Measurements from ENCODE around the gene CUX1. TPM values are rescaled to one million over a fixed set of nuclear protein-coding genes. Genes with fewer than 3 reads are reported as not detected.

Gene CUX1
- total RNA-seq, 4 donors from 2014 or later: 40.8 to 62.1 (median 43.8) TPM

GRCh38 chr7:101964680-101965452 lies 147.4 kb downstream of the CUX1 start:
- TF ChIP-seq POLR2A (IDR thresholded peaks at IDR 0.05) (no peak), CTCF (IDR thresholded peaks at IDR 0.05) (no peak)
- H3K4me3 ChIP-seq (ENCODE audit: low read depth, poor library complexity, severe bottlenecking): no peak overlapping the region
- DNase-seq (ENCODE audit: low spot score in 2 of 2): no peak
- WGBS, 2 donors: 91 to 92% methylated on average over 18 of the region's 18 CpGs
- intact Hi-C loops (cut with DNase I; ENCODE audit: low total_unique reads): no loop called here

- no peak overlapping the region for H3K4me3 ChIP-seq (ENCODE audit: low read depth, poor library complexity, severe bottlenecking)
- intact Hi-C loops (cut with DNase I; ENCODE audit: low total_unique reads): no loop called here
- no peak for TF ChIP-seq CTCF (IDR thresholded peaks at IDR 0.05)
- no peak for TF ChIP-seq POLR2A (IDR thresholded peaks at IDR 0.05)
- DNase-seq (ENCODE audit: low spot score in 2 of 2): no peak
- WGBS, 2 donors: 92 to 95% methylated on average over 6 of the region's 6 CpGs
Measured at GRCh38 chr7:101968720-101969466, 151.5 kb downstream of the CUX1 start.

GRCh38 chr7:101969997-101970585 lies 152.7 kb downstream of the CUX1 start:
- intact Hi-C loops (cut with DNase I; ENCODE audit: low total_unique reads): no loop called here
- TF ChIP-seq CTCF (IDR thresholded peaks at IDR 0.05) (no peak), POLR2A (IDR thresholded peaks at IDR 0.05) (no peak)
- no peak for DNase-seq (ENCODE audit: low spot score in 2 of 2)
- H3K4me3 ChIP-seq (ENCODE audit: low read depth, poor library complexity, severe bottlenecking): no peak overlapping the region
- WGBS, 2 donors: 85 to 87% methylated on average over 10 of the region's 10 CpGs

GRCh38 chr7:101970801-101971200 lies 153.4 kb downstream of the CUX1 start:
- intact Hi-C loops (cut with DNase I; ENCODE audit: low total_unique reads): no loop called here
- DNase-seq (ENCODE audit: low spot score in 2 of 2): no peak
- 88 to 91% methylated on average over 5 of the region's 5 CpGs for WGBS, 2 donors
- H3K4me3 ChIP-seq (ENCODE audit: low read depth, poor library complexity, severe bottlenecking): no peak overlapping the region
- TF ChIP-seq POLR2A (IDR thresholded peaks at IDR 0.05): no peak
- TF ChIP-seq CTCF (IDR thresholded peaks at IDR 0.05): no peak

GRCh38 chr7:101971457-101971856 lies 154.0 kb downstream of the CUX1 start:
- 97% methylated on average over 3 of the region's 3 CpGs for WGBS, 2 donors
- TF ChIP-seq CTCF (IDR thresholded peaks at IDR 0.05): no peak
- no peak for TF ChIP-seq POLR2A (IDR thresholded peaks at IDR 0.05)
- intact Hi-C loops (cut with DNase I; ENCODE audit: low total_unique reads): no loop called here
- H3K4me3 ChIP-seq (ENCODE audit: low read depth, poor library complexity, severe bottlenecking): no peak overlapping the region
- no peak for DNase-seq (ENCODE audit: low spot score in 2 of 2)

All from lower leg skin (tissue), 4 donors.